Lower leg skin (tissue), 3 donors: Measurements from ENCODE around the gene FNBP1L.

Experiments
- POLR2A ChIP-seq, 2 donors: fragments of 450-650 bp; IDR thresholded peaks; one replicate each; pipeline ENCODE4 v1.6.1; 2016 to 2017; ENCODE audit warnings: antibody characterized with exemption in 2 of 2, mild to moderate bottlenecking in 1 of 2, moderate library complexity in 1 of 2
- TF ChIP-seq, protein P1 (sequence below), 3 donors: fragments of 450-650 bp; IDR thresholded peaks; one replicate each; pipeline ENCODE4 v1.5.1; 2016; ENCODE audit warnings: antibody characterized with exemption in 3 of 3, mild to moderate bottlenecking in 3 of 3, moderate library complexity in 2 of 3

DNA sequence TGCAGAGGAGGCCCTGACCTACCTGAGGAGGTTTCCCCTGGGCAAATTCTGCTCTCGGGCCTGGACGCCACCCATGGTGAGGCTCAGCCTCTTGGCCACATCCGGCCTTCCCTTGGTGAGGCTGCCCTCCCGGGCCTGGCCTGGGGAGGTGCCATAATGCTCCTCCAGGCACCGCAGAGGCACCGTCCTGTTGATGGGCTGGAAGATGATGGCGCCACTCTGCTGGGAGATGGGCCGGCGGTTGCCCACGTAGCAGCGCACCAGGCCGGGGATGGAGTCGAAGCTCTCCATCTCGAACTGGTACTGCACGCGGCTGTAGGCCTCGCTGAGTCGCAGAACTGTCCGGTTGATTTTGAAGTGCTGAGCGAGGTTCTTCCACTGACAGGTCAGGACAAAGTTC, 141.0 kb downstream of the FNBP1L start:
- TF ChIP-seq, protein P1, sequence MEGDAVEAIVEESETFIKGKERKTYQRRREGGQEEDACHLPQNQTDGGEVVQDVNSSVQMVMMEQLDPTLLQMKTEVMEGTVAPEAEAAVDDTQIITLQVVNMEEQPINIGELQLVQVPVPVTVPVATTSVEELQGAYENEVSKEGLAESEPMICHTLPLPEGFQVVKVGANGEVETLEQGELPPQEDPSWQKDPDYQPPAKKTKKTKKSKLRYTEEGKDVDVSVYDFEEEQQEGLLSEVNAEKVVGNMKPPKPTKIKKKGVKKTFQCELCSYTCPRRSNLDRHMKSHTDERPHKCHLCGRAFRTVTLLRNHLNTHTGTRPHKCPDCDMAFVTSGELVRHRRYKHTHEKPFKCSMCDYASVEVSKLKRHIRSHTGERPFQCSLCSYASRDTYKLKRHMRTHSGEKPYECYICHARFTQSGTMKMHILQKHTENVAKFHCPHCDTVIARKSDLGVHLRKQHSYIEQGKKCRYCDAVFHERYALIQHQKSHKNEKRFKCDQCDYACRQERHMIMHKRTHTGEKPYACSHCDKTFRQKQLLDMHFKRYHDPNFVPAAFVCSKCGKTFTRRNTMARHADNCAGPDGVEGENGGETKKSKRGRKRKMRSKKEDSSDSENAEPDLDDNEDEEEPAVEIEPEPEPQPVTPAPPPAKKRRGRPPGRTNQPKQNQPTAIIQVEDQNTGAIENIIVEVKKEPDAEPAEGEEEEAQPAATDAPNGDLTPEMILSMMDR (IDR thresholded peaks at IDR 0.05), result no peak
- TF ChIP-seq POLR2A (IDR thresholded peaks at IDR 0.05), result no peak
